Activated CD4-positive, alpha-beta T cell treated with anti-CD3 and anti-CD28 coated beads for 1 hour (primary cell): Measurements from ENCODE around the gene ADGRB3.
"Not testable (repeated sequence)": the region's sequence is repeated elsewhere in the genome, so short reads cannot be mapped to it uniquely, and the experiment has no call there.

Experiments used
- DNase-seq: peaks from one replicate; pipeline ENCODE4 v3.0.0-alpha.2; 2020

The ADGRB3 gene

DNA sequence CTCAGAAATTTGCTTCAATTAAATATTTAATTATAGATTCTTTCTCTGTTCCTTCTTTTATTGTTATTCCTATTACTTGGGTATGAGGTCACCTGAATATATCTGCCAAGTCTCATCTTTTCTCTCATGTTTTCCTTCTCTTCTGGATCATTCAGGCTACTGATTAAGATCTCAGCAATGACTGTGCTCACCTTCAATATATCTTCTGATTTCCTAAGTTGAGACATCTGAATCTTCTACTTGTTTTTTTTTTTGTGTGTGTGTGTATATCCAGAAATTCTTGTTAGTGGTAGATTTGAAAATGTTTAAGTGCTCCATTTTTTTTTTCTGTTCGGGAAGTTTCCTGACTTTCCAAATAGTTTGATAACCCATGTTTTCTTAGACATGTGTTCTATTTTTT lies 108.0 kb downstream of the ADGRB3 start:
- DNase-seq, result no peak

- not testable (repeated sequence) for DNase-seq
These were observed 109.3 kb downstream of the ADGRB3 start for GRCh38 chr6:68744376-68744775.

- DNase-seq, result no peak
These were observed 111.3 kb downstream of the ADGRB3 start for GRCh38 chr6:68746376-68746775.

GRCh38 chr6:68747110-68747790 lies 112.2 kb downstream of the ADGRB3 start:
- DNase-seq, result no peak

- not testable (repeated sequence) for DNase-seq
These were observed 112.8 kb downstream of the ADGRB3 start for GRCh38 chr6:68747832-68748231.

GRCh38 chr6:68754681-68755213 lies 119.7 kb downstream of the ADGRB3 start:
- DNase-seq, result no peak

GRCh38 chr6:68756454-68757375 lies 121.6 kb downstream of the ADGRB3 start:
- DNase-seq, result no peak

DNA sequence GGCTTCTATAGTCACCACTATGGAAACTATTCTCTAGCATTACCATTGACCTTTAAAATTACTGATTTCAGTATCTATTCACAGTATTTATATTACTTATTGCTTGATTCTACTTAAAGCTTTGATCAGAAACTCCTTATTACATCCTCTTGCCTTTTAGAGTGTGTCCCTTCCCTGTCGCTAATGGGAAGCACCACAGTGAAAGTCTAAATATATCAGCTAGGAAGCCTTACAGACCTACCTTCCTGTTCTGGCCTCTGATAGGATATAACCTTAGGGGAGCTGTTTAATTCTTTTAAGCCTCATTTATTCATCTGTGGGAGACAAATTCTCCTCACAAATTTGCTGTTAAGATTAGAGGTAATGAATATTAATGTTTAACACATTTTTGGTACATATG lies 122.7 kb downstream of the ADGRB3 start:
- DNase-seq, result no peak

DNA sequence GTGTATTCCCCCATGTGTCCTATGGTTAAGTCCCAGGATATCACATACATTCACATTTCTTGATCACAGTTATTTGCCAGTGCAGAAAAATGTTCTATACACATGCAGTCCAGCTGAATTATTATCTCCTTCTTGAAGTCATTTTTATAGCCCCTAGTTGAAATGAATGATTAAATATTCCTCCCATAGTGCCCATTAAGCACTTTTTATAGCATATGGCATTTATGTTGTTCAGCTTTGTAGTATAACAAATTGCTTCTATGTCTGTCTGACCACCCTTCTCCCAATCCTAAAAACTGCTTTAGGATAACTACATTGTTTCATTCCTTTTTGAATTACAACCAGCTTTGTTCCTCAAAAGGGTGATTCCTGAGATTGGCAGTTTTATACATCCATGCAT lies 123.5 kb downstream of the ADGRB3 start:
- no peak for DNase-seq

DNA sequence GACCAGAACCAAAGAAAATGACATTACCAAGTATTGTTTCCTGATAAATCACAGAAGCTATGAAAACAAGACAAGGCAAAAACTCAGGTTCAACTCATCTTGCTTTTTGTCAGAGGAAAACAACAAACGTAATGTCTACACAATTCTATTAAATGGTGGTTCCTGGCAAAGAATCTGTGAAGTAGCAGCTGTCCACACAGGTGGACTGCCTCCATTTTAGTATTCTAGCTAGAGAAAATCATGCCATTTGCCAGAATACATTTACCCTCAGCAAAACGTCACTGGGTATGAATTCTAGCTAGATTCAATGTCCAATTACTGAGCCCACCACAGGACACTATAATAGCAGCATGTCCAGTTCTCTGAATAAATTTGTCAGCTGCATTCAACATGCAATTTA lies 125.4 kb downstream of the ADGRB3 start:
- no peak for DNase-seq

GRCh38 chr6:68760941-68761676 lies 126.0 kb downstream of the ADGRB3 start:
- no peak for DNase-seq

- DNase-seq, result no peak
These were observed 126.9 kb downstream of the ADGRB3 start for GRCh38 chr6:68761985-68762384.

GRCh38 chr6:68771426-68771825 lies 136.3 kb downstream of the ADGRB3 start:
- no peak for DNase-seq

- no peak for DNase-seq
These were observed 139.8 kb downstream of the ADGRB3 start for GRCh38 chr6:68774843-68775242.

GRCh38 chr6:68776354-68776753 lies 141.3 kb downstream of the ADGRB3 start:
- no peak for DNase-seq

DNA sequence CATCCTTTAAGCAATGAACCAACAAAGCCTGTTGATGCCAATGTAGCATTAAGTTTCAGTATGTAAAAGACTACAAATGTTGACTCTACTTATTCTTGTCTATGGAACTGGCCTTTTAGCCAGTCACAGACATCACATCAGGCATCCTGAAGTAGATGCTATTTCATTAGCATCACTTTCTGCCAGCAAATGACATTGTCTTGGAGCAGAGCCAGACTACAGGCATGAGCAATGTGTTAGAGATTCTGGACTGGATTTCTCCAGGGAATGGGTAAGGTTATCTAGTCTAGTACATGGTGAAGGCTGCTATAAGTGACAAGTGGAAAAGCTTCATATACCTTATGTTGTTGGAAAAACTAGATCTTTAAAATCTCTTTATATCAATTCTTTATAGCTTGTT lies 142.9 kb downstream of the ADGRB3 start:
- DNase-seq, result no peak

- no peak for DNase-seq
These were observed 143.4 kb downstream of the ADGRB3 start for GRCh38 chr6:68778356-68779020.

GRCh38 chr6:68779366-68779765 lies 144.3 kb downstream of the ADGRB3 start:
- DNase-seq, result no peak

DNA sequence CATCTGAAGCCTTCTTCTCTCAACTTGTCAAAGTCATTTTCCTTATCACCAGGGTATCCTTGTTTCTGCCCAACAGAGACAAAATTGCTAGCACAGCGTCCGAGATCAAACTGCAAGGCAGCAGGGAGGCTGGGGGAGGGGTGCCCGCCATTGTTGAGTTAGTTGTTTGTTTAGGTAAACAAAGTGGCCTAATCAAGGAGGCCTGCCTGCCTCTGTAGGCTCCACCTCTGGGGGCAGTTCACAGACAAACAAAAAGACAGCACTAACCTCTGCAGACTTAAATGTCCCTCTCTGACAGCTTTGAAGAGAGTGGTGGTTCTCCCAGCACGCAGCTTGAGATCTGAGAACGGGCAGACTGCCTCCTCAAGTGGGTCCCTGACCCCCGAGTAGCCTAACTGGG lies 155.0 kb downstream of the ADGRB3 start:
- DNase-seq, result not testable (repeated sequence)

- not testable (repeated sequence) for DNase-seq
These were observed 179.9 kb downstream of the ADGRB3 start for GRCh38 chr6:68814976-68815375.

- DNase-seq, result no peak
These were observed 191.4 kb downstream of the ADGRB3 start for GRCh38 chr6:68826501-68826900.

- DNase-seq, result no peak
These were observed 199.5 kb downstream of the ADGRB3 start for GRCh38 chr6:68834551-68834950.

DNA sequence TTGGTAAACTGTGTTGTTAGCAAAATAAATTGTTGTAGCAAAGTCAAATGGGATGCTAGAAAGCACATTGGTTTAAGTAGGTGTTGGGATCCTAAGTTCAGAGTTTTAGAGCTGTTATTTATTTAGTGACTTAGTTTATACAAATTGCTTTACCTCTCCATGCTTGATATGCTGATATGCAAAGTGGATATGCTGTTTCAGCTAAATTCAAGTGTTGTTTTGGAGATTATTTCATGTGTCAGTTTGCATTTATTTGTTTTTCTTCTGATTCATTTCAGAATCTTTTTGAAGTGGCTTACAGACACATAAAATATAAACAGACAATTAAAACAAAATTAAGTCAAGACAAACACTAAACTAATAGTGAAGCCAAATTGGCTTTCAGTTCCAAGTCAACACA lies 203.5 kb downstream of the ADGRB3 start:
- DNase-seq, result no peak
